DOHH2 (cell line): ENCODE data around the gene PAPPA.

ENCODE experiments used
- H3F3A ChIP-seq: fragments of 200-600 bp; sonication (generic), shearing (Covaris generic); 2 replicates; pipeline ENCODE4 v1.6.0; 2016; ENCODE audit warnings: antibody characterized with exemption, mild to moderate bottlenecking; ENCODE audit not compliant: control insufficient read depth, insufficient read depth
- H3K27ac ChIP-seq: fragments of 200-600 bp; sonication (generic); 2 replicates; pipeline ENCODE4 v1.5.1; 2014; ENCODE audit warnings: low read depth, mild to moderate bottlenecking, low read length, moderate library complexity
- H3K27me3 ChIP-seq: fragments of 200-600 bp; sonication (generic); 2 replicates; pipeline ENCODE4 v1.6.1; 2014; ENCODE audit warnings: mild to moderate bottlenecking, low read length, mixed read lengths; ENCODE audit not compliant: control insufficient read depth
- H3K36me3 ChIP-seq: fragments of 200-600 bp; sonication (generic); 2 replicates; pipeline ENCODE4 v1.6.1; 2014; ENCODE audit warnings: mild to moderate bottlenecking, low read length, moderate library complexity, mixed read lengths; ENCODE audit not compliant: control insufficient read depth
- H3K4me1 ChIP-seq: fragments of 200-600 bp; sonication (generic); 2 replicates; pipeline ENCODE4 v1.6.1; 2014; ENCODE audit warnings: mild to moderate bottlenecking, low read length, mixed read lengths; ENCODE audit not compliant: control insufficient read depth
- H3K4me2 ChIP-seq: fragments of 200-600 bp; sonication (generic); 2 replicates; pipeline ENCODE4 v1.6.0; 2014; ENCODE audit warnings: mild to moderate bottlenecking, low read length, moderate library complexity
- H3K4me3 ChIP-seq: fragments of 200-600 bp; sonication (generic); 2 replicates; pipeline ENCODE4 v1.5.1; 2014; ENCODE audit warnings: mild to moderate bottlenecking, low read length, mixed read lengths
- H3K79me2 ChIP-seq: fragments of 200-600 bp; sonication (generic); 2 replicates; pipeline ENCODE4 v1.6.1; 2014; ENCODE audit warnings: mild to moderate bottlenecking, low read length, mixed read lengths; ENCODE audit not compliant: control insufficient read depth
- H3K9me2 ChIP-seq: fragments of 200-600 bp; sonication (generic); replicated peaks from 2 replicates; pipeline ENCODE4 v1.6.1; 2014; ENCODE audit warnings: mild to moderate bottlenecking, low read length, mixed read lengths; ENCODE audit not compliant: control insufficient read depth
- H3K9me3 ChIP-seq: fragments of 200-600 bp; sonication (generic); 2 replicates; pipeline ENCODE4 v1.6.1; 2014; ENCODE audit warnings: antibody characterized with exemption, low read length, mixed read lengths; ENCODE audit not compliant: control insufficient read depth, insufficient read depth
- H4K20me1 ChIP-seq: fragments of 200-600 bp; sonication (generic); 2 replicates; pipeline ENCODE4 v1.6.0; 2014; ENCODE audit warnings: low read depth, mild to moderate bottlenecking, antibody characterized with exemption, low read length, moderate library complexity; ENCODE audit not compliant: control insufficient read depth, insufficient read depth
- CTCF ChIP-seq: fragments of 200-600 bp; sonication (generic); IDR thresholded peaks from one replicate; pipeline ENCODE4 v1.5.1; 2014; ENCODE audit warnings: antibody characterized with exemption, mild to moderate bottlenecking, low read depth, low read length; ENCODE audit not compliant: poor library complexity, severe bottlenecking
- EZH2phosphoT487 ChIP-seq: fragments of 200-600 bp; sonication (generic); IDR thresholded peaks from 2 replicates; pipeline ENCODE4 v1.6.1; 2017; ENCODE audit warnings: borderline replicate concordance, mild to moderate bottlenecking, antibody characterized with exemption, low read length, moderate library complexity, mixed read lengths

Gene PAPPA

GRCh38 chr9:116137010-116137409 lies 16.6 kb upstream of the PAPPA start:
- Histone ChIP-seq H3K27ac (no peak overlapping the region), H3K27me3 (peaks cover 3% of the 10 kb centered on the region; the same call in 1 of the 2 replicates), H3F3A (no peaks in the 10 kb centered on the region), H4K20me1 (no peaks in the 10 kb centered on the region), H3K79me2 (no peaks in the 10 kb centered on the region), H3K4me2 (no peak overlapping the region), H3K4me1 (no peaks in the 10 kb centered on the region), H3K9me3 (no peaks in the 10 kb centered on the region), H3K36me3 (no peaks in the 10 kb centered on the region), H3K9me2 (no peaks in the 10 kb centered on the region), H3K4me3 (no peak overlapping the region)
- TF ChIP-seq CTCF = no peak
- TF ChIP-seq EZH2phosphoT487 = no peak

GRCh38 chr9:116137581-116137980 lies 16.0 kb upstream of the PAPPA start:
- Histone ChIP-seq H3K36me3 (no peaks in the 10 kb centered on the region), H3K9me2 (no peaks in the 10 kb centered on the region), H3K9me3 (no peaks in the 10 kb centered on the region), H3K27me3 (peaks cover 3% of the 10 kb centered on the region; the same call in 1 of the 2 replicates), H4K20me1 (no peaks in the 10 kb centered on the region), H3K4me3 (no peak overlapping the region), H3K4me2 (no peak overlapping the region), H3K79me2 (no peaks in the 10 kb centered on the region), H3F3A (no peaks in the 10 kb centered on the region), H3K4me1 (no peaks in the 10 kb centered on the region), H3K27ac (no peak overlapping the region)
- TF ChIP-seq EZH2phosphoT487 (no peak), CTCF (no peak)

DNA sequence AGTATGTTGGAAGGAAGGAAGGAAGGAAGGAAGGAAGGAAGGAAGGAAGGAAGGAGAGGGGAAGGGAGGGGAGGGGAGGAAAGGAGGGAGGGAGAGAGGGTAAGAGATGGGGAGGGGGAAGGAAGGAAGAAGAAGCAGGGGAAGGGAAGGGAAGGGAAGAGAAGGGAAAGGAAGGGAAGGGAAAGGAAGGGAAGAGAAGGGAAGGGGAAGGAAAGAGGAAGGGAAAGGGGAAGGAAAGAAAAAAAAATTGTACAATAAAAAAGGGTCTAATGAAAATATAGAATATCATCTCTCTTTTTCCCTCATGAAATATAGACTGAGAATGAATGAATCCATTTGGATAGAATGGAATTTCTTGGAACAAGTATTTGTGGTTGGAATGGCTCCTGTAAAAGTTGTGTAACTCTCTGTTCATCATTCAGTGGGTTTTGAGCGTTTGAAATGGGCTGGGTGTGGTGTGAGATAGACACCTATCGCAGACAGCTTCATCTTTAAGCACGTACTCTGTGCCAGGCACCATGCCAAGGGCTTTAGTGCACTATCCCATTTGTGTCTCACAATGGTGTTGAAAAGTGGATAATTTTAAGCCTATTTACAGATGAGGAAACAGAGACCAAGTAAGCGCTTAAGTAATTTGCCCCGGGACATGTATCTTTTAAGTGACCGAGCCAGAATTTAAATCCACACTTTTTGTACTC lies 11.6 kb upstream of the PAPPA start:
- Histone ChIP-seq H3K4me1 (no peaks in the 10 kb centered on the region), H3K4me2 (no peak overlapping the region), H3K9me2 (no peaks in the 10 kb centered on the region), H3K9me3 (no peaks in the 10 kb centered on the region), H4K20me1 (no peaks in the 10 kb centered on the region), H3K79me2 (no peaks in the 10 kb centered on the region), H3K36me3 (no peaks in the 10 kb centered on the region), H3K27ac (no peak overlapping the region), H3K4me3 (no peak overlapping the region), H3K27me3 (peaks cover under 1% of the 10 kb centered on the region; the same call in 1 of the 2 replicates), H3F3A (no peaks in the 10 kb centered on the region)
- TF ChIP-seq CTCF (no peak), EZH2phosphoT487 (no peak)
